ENCODE measurements around the gene PPP2R5C. TPM values are rescaled to one million over a fixed set of nuclear protein-coding genes. Genes with fewer than 3 reads are reported as not detected.

PPP2R5C gene
- total RNA-seq, 4 donors from 2014 or later, result 143 to 171 (median 169) TPM

- H3K27ac ChIP-seq, result no peak overlapping the region
- H3K4me3 ChIP-seq, result no peak overlapping the region
- H3K4me1 ChIP-seq, result no peaks in the 10 kb centered on the region
- DNase-seq, result no peak
- no peaks in the 10 kb centered on the region for H3K9me3 ChIP-seq
- no peak for TF ChIP-seq POLR2A (IDR thresholded peaks at IDR 0.05)
- no peak for TF ChIP-seq CTCF (IDR thresholded peaks at IDR 0.05)
- intact Hi-C loops (cut with DNase I; ENCODE audit: low total_unique reads), result no loop called here
- no peaks in the 10 kb centered on the region for H3K27me3 ChIP-seq
- no peaks in the 10 kb centered on the region for H3K36me3 ChIP-seq
Measured at GRCh38 chr14:101914083-101914482, 152.6 kb downstream of the PPP2R5C start.

- Histone ChIP-seq H3K4me3 (no peak overlapping the region), H3K27ac (no peak overlapping the region), H3K36me3 (no peaks in the 10 kb centered on the region), H3K4me1 (no peaks in the 10 kb centered on the region), H3K27me3 (no peaks in the 10 kb centered on the region), H3K9me3 (no peaks in the 10 kb centered on the region)
- DNase-seq, result no peak
- intact Hi-C loops (cut with DNase I; ENCODE audit: low total_unique reads), result no loop called here
- TF ChIP-seq POLR2A (IDR thresholded peaks at IDR 0.05) (no peak), CTCF (IDR thresholded peaks at IDR 0.05) (no peak)
Measured at GRCh38 chr14:101915871-101916815, 154.6 kb downstream of the PPP2R5C start.

- intact Hi-C loops (cut with DNase I; ENCODE audit: low total_unique reads), result no loop called here
- Histone ChIP-seq H3K36me3 (no peaks in the 10 kb centered on the region), H3K27ac (no peak overlapping the region)
Measured at GRCh38 chr14:101916816-101917412, 155.4 kb downstream of the PPP2R5C start.

GRCh38 chr14:101917413-101918017, 156.0 kb downstream of the PPP2R5C start:
- DNase-seq, result no peak
- Histone ChIP-seq H3K4me3 (no peak overlapping the region), H3K9me3 (no peaks in the 10 kb centered on the region), H3K36me3 (no peaks in the 10 kb centered on the region), H3K4me1 (no peaks in the 10 kb centered on the region), H3K27me3 (no peaks in the 10 kb centered on the region), H3K27ac (no peak overlapping the region)
- intact Hi-C loops (cut with DNase I; ENCODE audit: low total_unique reads), result no loop called here
- no peak for TF ChIP-seq CTCF (IDR thresholded peaks at IDR 0.05)
- no peak for TF ChIP-seq POLR2A (IDR thresholded peaks at IDR 0.05)

More at GRCh38 chr14:101916816-101917412, 155.4 kb downstream of the PPP2R5C start:
- no peak for TF ChIP-seq POLR2A (IDR thresholded peaks at IDR 0.05)
- TF ChIP-seq CTCF (IDR thresholded peaks at IDR 0.05), result no peak
- Histone ChIP-seq H3K4me1 (no peaks in the 10 kb centered on the region), H3K27me3 (no peaks in the 10 kb centered on the region), H3K9me3 (no peaks in the 10 kb centered on the region), H3K4me3 (no peak overlapping the region)
- no peak for DNase-seq

Data from uterus (tissue), 4 donors.